Panc1 (cell line): ENCODE measurements around the gene RANBP6. TPM values are rescaled to one million over a fixed set of nuclear protein-coding genes. Genes with fewer than 3 reads are reported as not detected.

Experiments used
- ATAC-seq: fragments of 200-7000 bp; cut with Tn5 transposase; 2 replicates; pipeline ENCODE4 v1.9.1; 2020; ENCODE audit warnings: mild to moderate bottlenecking, moderate library complexity
- BruUV-seq: library from RNA; stranded (reverse); fragments of 400-500 nt; replicated peaks from 2 replicates; lab custom pipeline; 2021; lab: Mats Ljungman, UMichigan
- CTCF ChIA-PET: fragments of 300-600 bp; sonication (Branson Sonifier 250); formaldehyde crosslinking; loops from one replicate; lab custom pipeline; 2022; ENCODE audit warnings: antibody characterized with exemption; lab: Charles Lee
- POLR2A ChIA-PET: fragments of 300-600 bp; sonication (Branson Sonifier 250); formaldehyde crosslinking; loops from one replicate; lab custom pipeline; 2022; ENCODE audit warnings: antibody characterized with exemption; lab: Charles Lee
- DNase-seq: peaks from one replicate; pipeline ENCODE4 v3.0.0-alpha.2; 2010; ENCODE audit warnings: low read depth, low spot score
- H3K27ac ChIP-seq: 2 replicates; pipeline ENCODE4 v1.5.1; 2011; ENCODE audit warnings: mild to moderate bottlenecking, low read length, inconsistent platforms
- H3K27me3 ChIP-seq: fragments of 200-500 bp; sonication (Bioruptor generic); 2 replicates; pipeline ENCODE4 v1.6.0; 2014; ENCODE audit warnings: low read length, inconsistent platforms; ENCODE audit not compliant: control insufficient read depth, insufficient read depth
- H3K36me3 ChIP-seq: fragments of 200-500 bp; sonication (Bioruptor generic); 2 replicates; pipeline ENCODE4 v1.5.1; 2014; ENCODE audit warnings: inconsistent platforms, mild to moderate bottlenecking, low read length, moderate library complexity; ENCODE audit not compliant: control insufficient read depth, insufficient read depth
- H3K4me1 ChIP-seq: 2 replicates; pipeline ENCODE4 v1.5.1; 2011; ENCODE audit warnings: inconsistent platforms, mild to moderate bottlenecking, low read length, moderate library complexity; ENCODE audit not compliant: control insufficient read depth, insufficient read depth
- H3K4me3 ChIP-seq, 2 experiments: 2 replicates each; pipeline ENCODE4 v1.5.1; 2011 to 2012; ENCODE audit warnings: low read depth in 2 of 2, low read length in 2 of 2, mild to moderate bottlenecking in 2 of 2, inconsistent platforms in 1 of 2, moderate library complexity in 1 of 2
- H3K9me3 ChIP-seq: fragments of 200-500 bp; sonication (Bioruptor generic); 2 replicates; pipeline ENCODE4 v1.5.1; 2014; ENCODE audit warnings: low read depth, mild to moderate bottlenecking, inconsistent platforms, low read length, moderate library complexity; ENCODE audit not compliant: control insufficient read depth, insufficient read depth
- CTCF ChIP-seq: fragments of 450-650 bp; IDR thresholded peaks from 2 replicates; pipeline ENCODE4 v1.5.1; 2017; ENCODE audit warnings: mild to moderate bottlenecking
- POLR2AphosphoS5 ChIP-seq: IDR thresholded peaks from 2 replicates; pipeline ENCODE4 v1.6.1; 2012; ENCODE audit warnings: mild to moderate bottlenecking, low read depth, low read length, moderate library complexity
- REST ChIP-seq, 2 experiments: IDR thresholded peaks; 2 replicates each; pipeline ENCODE4 v1.6.1; 2011 to 2012; ENCODE audit warnings: low read depth in 2 of 2, control low read depth in 1 of 2, low read length in 1 of 2, mild to moderate bottlenecking in 1 of 2, moderate library complexity in 1 of 2; ENCODE audit not compliant: insufficient read depth in 1 of 2
- SIN3A ChIP-seq: IDR thresholded peaks from 2 replicates; pipeline ENCODE4 v1.6.1; 2012; ENCODE audit warnings: low read depth, mild to moderate bottlenecking, low read length, moderate library complexity, borderline replicate concordance; ENCODE audit not compliant: insufficient read depth
- TCF7L2 ChIP-seq: IDR thresholded peaks from 2 replicates; pipeline ENCODE4 v1.6.1; 2011; ENCODE audit warnings: mild to moderate bottlenecking, low read depth, low read length, inconsistent platforms
- in situ Hi-C: cut with HindIII; loops from 2 replicates; pipeline ENCODE4 v1.10.0; 2016; ENCODE audit warnings: low sequenced_read_pairs, low pct_unique_long_range_greater_than_20kb
- intact Hi-C: fragments of 100-400 bp; cut with micrococcal nuclease; formaldehyde crosslinking; loops from one replicate; pipeline ENCODE4 v1.10.0; 2022; ENCODE audit not compliant: unreplicated experiment
- total RNA-seq: library from RNA; stranded (reverse); gene quantifications from one replicate; pipeline ENCODE4 v1.2.1, GENCODE V29; 2021; ENCODE audit not compliant: unreplicated experiment

Gene RANBP6
- total RNA-seq, 1 experiment from 2014 or later = 3.9 TPM

- Histone ChIP-seq H3K27me3 (no peaks in the 10 kb centered on the region), H3K4me3 (no peak overlapping the region), H3K36me3 (no peaks in the 10 kb centered on the region), H3K4me1 (no peaks in the 10 kb centered on the region), H3K27ac (no peak overlapping the region), H3K9me3 (no peaks in the 10 kb centered on the region)
- ATAC-seq = no peak
- DNase-seq = no peak
- intact Hi-C loops (no loop called here), in situ Hi-C loops (no loop called here)
- ChIA-PET POLR2A (no interaction called here), CTCF (no interaction called here)
- BruUV-seq = no TSS peak
- TF ChIP-seq CTCF (no peak), REST (IDR thresholded peaks at IDR 0.05; ENCODE audit: insufficient read depth in 1 of 2, low read depth in 2 of 2, low read length in 1 of 2) (no peak), TCF7L2 (no peak), SIN3A (no peak), POLR2AphosphoS5 (no peak)
Observed at GRCh38 chr9:6047020-6047419, 31.6 kb upstream of the RANBP6 start.

GRCh38 chr9:6045364-6045763 lies 29.9 kb upstream of the RANBP6 start:
- no TSS peak for BruUV-seq
- ChIA-PET POLR2A (no interaction called here), CTCF (no interaction called here)
- H3K4me1 ChIP-seq = no peaks in the 10 kb centered on the region
- no peaks in the 10 kb centered on the region for H3K9me3 ChIP-seq
- TF ChIP-seq REST (IDR thresholded peaks at IDR 0.05; ENCODE audit: insufficient read depth in 1 of 2, low read depth in 2 of 2, low read length in 1 of 2) (no peak), SIN3A (no peak), TCF7L2 (no peak), POLR2AphosphoS5 (no peak), CTCF (no peak)
- H3K36me3 ChIP-seq = no peaks in the 10 kb centered on the region
- in situ Hi-C loops (no loop called here), intact Hi-C loops (no loop called here)
- no peak for DNase-seq
- no peak for ATAC-seq
- no peak overlapping the region for H3K27ac ChIP-seq
- no peaks in the 10 kb centered on the region for H3K27me3 ChIP-seq
- no peak overlapping the region for H3K4me3 ChIP-seq
